GM21717 (cell line): ENCODE measurements around the gene CES5A.
"Not testable (repeated sequence)": the region's sequence is repeated elsewhere in the genome, so short reads cannot be mapped to it uniquely, and the experiment has no call there.

ENCODE experiments used
- ATAC-seq: cut with Tn5 transposase; IDR thresholded peaks from one replicate; pipeline ENCODE4 v1.9.1; 2021; ENCODE audit warnings: mild to moderate bottlenecking, moderate library complexity; ENCODE audit not compliant: unreplicated experiment

The CES5A gene, protein sequence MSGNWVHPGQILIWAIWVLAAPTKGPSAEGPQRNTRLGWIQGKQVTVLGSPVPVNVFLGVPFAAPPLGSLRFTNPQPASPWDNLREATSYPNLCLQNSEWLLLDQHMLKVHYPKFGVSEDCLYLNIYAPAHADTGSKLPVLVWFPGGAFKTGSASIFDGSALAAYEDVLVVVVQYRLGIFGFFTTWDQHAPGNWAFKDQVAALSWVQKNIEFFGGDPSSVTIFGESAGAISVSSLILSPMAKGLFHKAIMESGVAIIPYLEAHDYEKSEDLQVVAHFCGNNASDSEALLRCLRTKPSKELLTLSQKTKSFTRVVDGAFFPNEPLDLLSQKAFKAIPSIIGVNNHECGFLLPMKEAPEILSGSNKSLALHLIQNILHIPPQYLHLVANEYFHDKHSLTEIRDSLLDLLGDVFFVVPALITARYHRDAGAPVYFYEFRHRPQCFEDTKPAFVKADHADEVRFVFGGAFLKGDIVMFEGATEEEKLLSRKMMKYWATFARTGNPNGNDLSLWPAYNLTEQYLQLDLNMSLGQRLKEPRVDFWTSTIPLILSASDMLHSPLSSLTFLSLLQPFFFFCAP

DNA sequence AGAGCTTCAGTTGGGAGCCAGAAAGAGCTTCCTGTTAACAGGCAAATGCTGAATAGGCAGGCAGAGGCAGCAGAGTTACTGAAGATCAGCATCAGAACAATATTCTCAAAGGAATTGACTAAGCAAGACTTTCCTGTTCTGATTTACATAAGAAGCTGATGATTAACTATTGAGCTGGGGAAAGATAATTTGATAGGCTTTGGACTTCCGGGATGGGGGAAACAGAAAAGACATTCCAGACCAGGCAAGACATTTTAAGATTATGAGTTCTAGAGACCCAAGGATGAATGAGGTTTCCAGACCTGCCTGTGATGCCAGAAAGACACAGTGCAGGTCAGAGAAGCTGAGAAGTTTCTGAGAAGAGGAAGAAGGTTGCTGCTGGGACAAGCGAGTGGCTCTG, at the start of gene CES5A:
TSS of gene CES5A (minus strand) at position 101 of the 400 bp plus-strand sequence. CDS start 152 bp downstream, outside the sequence.
- no peak for ATAC-seq

DNA sequence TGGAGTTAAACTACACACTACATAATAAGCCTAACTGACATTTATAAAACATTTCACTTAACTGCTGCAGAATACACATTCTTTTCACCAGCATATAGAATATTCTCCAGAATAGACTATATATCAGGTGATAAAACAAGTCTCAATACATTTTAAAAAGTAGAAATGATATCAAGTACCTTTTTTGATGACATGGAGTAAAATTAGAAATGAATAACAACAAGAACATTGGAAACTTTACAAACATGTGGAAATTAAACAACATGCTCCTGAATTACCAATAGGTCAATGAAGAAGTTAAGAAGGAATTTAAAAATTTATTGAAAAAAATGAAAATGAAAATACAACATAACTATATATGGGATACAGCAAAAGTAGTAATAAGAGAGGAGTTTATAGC, 47.5 kb upstream of the CES5A start:
- ATAC-seq, result no peak

DNA sequence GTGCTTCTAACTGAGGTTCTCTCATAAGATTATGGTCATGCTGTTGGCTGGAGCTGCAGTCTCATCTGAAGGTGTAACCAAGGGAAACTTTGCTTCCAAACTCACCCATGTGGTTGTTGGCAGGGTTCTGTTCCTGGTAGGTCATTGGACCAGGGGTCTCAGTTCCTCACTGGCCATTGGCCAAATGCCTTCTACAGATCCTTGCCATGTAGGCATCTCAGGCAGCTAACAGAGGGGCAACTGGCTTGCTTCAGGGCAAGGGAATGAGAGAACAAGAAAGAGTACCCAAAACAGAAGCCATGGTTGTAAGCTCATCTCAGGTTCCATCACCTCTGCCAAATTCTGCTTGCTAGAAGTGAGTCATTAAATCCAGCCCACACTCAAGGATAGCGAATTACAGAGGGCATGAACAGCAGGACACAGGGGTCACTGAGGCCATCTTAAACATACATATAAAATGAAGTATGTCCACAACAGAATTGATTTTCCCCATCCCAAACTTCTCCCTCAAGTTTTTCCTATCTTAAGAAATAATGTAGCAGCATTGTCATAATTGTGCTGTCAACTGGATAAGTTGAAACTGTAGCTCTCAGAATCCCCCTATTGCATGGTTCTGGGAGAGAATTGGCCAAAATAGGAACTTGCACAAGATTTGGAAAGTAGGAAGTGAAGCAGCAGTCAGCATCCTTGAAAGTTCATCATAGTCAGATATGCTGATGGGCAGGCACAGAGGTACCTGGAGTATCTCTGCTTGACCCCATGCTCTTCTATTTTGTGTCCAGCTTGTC, 42.4 kb upstream of the CES5A start:
- ATAC-seq, result no peak

DNA sequence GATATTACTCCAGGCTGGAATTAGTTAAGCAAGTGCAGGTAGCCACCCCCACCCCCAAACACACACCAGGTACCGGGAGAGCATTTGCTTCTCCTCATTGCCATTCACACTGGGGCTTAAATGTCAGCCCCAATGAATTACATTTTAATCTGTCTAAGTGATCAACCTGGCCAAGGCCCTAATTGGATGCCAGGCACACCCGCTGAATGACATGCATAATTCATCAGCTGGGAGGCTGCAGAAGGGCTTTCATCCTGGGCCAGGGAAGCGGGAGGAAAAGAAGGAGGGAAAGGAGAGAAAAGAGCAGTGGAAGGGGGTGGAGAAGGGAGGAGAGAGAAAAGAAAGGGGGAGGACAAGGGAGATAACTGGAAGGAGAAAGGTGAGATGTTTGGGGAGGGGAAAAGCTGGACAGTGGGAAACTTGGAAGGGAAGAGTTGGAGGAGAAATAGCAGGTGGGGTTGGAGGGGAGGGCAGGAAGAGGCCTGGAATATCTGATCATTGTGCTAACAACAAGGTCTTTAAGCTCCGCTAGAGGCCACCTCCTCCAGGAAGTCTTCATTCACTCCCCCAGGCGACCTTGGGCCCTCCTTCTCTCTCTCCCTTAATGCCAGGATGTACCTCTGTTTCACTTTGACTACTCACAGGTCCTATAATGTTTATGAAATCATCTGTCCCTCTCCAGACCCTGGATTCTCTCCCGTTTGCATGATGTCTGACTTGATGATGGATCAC, 40.1 kb upstream of the CES5A start:
- ATAC-seq, result no peak

DNA sequence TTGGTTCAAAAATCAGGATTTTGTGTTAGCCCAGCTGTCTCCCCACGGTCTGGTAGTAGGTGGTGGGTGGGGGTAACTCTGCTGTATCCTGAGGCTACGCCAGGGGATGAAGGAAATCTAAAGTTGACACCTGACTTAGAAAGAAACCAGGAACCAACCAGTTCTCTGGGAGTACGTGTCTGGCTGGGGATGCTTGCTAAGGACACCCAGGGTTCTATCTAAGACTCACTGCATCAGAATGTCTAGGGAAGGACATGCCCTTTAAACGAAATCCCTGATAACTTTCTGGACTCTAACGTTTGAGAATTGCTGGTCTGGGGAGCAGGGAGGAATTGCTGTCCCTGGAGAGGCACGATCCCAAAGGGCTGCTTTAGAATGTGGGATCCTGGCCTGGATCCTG, 39.2 kb upstream of the CES5A start:
- ATAC-seq, result no peak

DNA sequence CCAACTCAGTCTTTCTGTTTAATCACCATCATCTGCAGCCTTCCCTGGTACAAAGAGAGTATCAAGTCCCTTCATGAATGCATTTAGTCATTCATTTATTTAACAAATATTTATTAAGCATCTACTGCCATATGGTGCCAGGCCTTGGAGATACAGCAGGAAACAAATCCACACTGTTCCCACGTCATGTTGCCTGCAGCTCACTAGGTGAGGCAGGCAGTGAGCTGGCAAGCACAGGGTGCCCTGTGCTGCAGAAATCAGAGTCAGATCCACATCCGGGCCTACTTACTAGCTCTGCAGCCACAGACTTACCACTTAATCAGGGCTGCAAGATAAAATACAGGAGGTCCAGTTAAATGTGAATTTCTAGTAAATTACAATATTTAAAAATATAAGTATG, 38.5 kb upstream of the CES5A start:
- ATAC-seq, result no peak

DNA sequence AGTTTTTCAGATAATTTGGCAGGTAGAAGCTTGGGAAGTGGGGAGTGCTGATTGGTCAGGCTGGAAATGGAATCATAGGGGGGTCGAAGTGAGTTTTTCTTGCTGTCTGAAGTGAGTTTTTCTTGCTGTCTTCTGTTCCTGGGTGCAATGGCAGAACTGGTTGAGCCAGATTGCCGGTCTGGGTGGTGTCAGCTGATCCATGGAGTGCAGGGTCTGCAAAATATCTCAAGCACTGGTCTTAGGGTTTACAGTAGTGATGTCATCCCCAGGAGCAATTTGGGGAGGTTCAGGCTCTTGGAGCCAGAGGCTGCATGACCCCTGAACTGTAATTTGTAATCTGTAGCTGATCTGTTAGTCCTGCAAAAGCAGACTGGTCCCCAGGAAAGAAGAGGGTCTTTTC, 37.9 kb upstream of the CES5A start:
- ATAC-seq, result not testable (repeated sequence)

DNA sequence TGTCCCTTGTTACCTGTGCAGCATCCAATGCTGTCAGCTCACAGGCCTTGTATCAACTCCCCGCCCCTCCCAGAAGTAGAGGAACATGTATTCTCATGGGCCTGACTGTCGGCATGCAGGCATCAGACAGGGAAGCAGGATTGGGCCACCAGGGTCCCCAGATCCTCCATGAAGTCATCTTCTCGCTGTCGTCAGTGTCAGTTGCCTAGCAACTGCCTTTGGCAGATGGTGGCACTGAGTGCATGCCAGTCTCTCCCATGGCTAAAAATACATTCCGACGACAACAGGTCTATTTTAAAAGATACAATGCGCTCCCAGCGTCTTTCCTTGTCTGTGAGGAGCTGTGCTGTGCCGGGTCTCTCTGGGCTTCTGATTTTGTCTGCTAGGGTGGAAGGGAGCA, 36.8 kb upstream of the CES5A start:
- no peak for ATAC-seq

DNA sequence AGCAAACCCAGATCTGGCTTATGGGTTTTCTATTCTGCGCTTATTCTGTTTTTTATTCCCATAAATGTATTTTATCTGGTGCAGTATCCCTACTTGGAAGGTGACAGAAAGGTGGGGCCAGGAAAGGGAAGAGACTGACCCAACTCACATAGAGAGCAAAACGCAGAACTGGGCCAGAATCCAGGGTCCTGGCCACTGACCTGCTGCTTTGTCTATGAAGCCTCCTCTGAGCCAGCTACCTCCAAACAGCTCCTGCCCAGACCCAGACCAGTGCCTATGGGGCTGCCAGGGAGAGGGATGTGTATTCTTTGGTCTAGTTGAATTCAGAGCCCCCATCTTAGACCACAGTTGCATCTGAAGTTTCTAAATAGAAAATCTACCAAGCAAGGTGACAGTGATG, 36.4 kb upstream of the CES5A start:
- no peak for ATAC-seq

DNA sequence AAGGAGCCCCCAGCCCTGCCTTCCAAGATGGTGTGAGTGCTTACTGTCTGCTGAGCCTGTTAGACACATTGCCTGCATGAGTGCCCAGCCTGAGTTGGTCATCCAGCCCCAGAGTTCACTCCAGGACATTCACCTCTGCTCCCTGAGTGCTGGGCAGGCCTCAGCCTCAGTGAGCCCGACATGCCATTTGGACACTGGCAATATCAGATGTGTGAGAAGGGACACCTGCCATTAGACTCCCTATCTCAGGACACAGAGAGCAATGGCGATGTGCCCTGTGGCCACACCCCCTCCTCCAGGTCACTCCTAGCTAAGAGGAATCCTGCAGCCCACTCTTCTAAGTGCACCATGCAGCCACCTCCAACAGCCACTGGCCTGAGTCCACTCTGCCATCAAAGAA, 34.7 kb upstream of the CES5A start:
- no peak for ATAC-seq

DNA sequence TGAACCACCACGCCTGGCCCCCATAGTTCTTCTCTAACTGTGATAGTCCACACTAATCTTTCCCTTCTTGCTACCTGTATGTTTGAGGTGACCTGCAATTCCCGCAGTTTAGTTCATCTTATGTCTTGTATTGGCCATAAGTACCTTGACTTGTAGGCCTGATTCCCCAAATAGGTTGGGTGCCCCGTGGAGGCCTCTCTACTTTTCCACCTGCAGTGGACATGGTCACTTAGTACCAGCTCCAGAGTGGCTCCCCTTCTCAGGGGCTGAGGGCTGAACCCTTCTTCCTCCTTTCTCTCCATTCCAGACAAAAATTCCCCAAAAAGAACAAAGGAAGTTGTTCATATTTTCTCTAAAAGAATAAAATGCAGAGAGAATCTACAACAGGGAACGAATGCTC, 33.5 kb upstream of the CES5A start:
- ATAC-seq, result no peak

DNA sequence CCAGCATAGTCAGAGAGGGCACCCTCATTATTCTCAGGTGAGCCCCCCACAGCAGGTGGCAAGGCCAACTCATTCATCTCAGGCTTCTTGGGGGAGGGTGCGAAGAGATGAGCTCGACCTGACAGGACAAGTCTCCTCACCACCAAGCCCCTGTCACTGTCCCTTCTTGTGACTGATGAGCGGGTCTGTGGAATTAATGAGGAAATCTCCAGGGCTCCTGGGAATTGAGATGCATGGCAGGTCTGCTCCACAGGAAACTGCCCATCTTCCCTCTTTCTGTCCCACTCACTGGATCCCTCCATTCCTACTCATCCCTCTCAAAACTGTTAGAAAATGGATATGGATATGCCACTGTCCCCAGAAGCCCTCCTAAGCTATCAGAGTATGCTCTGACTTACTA, 32.5 kb upstream of the CES5A start:
- no peak for ATAC-seq

DNA sequence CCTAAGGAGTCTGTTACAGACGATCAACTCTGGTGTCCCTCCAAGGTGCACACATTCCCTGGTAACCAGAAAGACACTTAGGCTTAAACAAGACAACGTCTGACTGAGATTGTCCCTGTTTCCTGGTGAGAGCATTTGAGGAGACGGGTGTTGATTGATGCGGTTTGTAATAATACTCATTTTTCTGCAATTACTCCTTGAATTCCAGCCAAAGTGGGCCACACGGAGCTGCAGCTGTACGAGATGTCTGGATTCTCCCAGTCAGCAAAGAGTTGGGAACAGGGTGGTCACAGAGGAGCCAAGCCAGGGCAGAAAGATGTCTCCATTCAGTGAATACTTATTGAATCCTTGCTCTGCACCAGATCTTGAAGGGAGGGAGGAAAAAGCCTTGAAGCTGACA, 30.9 kb upstream of the CES5A start:
- no peak for ATAC-seq

DNA sequence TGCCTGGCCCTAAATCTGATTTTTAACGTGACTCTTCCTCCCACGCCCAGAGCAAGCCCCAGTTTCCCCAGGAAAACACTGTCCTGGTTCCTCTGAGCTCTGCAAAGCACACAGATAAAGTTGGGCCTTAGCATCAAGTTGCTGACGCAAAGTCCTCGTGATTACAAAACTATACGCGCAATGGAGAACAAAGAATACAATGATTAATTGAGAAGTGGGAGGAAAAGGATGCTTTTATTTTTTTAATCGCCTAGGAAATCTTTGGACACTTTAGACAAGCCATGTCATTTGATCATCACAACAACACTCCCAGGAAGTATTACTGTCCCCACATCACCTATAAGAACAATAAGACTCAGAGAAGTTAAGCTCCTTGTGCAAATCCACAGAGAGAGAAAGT, 30.5 kb upstream of the CES5A start:
- ATAC-seq, result no peak

DNA sequence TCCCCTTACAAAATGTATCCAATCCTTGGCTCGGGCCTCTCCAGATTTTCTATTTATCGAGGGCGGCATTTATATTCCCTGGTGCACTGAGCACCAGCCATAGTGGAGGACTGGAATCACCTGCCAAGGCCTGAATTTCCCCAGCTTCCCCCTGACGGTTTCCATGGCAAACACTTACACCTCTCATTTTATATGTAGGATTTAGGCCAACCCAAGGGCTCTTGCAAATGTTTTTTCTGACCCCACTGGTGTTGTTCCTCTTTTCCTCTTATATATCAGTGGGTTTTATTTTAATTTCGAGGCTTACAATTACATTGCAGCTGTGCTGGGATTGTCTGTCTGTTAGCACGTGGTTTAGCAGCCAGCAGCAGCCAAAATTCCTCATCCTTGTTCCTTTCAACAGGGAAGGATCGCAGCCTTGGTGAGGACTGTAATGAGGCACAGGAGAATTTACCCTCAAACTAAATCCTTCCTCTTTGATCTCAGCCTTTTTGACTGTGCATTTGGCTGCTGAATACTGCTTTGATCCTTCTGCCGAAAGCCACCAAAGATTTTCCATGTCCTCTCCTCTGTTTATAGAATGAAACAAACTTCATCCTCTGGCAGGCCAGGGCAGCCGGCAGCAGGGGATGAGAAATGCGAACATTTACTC, 26.5 kb upstream of the CES5A start:
- no peak for ATAC-seq

DNA sequence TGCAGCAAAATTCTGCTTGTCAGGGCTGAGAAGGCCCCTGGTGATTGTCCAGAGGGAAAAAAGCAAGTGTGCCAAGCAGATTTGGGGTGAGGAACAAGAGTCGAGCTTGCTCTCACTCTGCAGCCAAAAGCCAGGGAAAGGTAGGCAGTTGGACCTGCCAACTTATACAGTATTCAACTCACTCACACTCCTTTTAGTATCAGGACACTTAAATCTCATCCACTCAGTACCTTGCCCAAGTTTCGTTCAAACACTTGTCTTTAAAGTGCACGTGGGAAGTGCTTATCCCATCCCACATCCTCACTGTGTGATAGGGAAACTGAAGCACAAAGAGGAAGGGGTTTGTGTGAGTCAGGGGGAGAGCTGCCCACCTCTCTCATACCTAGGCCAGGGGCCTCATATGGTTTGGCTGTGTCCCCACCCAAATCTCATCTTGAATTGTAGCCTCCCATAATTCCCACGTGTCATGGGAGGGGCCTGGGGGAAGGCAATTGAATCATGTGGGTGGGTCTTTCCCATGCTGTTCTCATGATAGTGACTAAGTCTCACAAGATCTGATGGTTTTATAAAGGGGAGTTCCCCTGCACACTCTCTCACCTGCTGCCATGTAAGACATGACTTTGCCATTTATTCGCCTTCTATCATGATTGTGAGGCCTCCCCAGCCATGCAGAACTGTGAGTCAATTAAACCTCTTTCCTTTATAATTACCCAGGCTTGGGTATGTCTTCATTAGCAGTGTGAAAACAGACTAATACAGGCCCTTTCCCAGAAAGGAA, 25.6 kb upstream of the CES5A start:
- ATAC-seq, result no peak

DNA sequence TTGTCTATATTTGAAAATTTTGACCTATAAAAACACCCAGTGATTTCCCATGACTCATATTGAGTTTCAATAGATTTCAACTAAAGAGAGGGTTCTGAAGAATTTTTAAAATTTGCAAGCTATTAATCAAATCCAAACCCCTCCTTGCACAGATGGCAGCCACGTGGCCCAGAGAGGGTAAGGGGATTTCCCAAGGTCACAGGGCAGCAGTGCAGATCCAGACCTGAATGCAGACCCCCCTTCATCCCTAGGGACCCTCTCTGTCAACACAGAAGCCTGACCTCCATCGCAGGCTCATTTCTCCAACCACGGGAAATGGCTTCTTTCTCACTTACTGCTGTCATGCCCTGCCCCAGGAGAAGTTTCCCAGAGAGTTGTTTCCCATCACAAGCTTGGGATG, 24.7 kb upstream of the CES5A start:
- ATAC-seq, result no peak

DNA sequence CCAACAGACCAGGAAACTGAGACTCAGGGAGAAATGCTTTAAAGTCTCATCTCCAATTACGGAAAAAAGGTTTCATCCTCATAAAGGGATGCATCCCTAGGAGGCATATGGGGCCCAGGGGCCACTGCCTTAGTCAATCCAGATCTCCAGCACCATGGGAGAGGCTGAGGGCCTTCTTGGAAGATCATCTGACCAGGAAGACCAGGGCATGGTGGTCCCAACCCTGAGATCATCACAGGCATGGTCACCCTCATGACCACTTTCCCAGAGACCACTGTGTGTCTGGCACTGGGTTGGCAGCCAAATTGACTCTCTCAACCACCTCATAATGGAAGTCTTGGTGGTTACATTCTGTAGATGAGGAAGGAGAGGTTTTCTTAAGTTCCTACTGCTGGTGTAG, 23.4 kb upstream of the CES5A start:
- ATAC-seq, result no peak

DNA sequence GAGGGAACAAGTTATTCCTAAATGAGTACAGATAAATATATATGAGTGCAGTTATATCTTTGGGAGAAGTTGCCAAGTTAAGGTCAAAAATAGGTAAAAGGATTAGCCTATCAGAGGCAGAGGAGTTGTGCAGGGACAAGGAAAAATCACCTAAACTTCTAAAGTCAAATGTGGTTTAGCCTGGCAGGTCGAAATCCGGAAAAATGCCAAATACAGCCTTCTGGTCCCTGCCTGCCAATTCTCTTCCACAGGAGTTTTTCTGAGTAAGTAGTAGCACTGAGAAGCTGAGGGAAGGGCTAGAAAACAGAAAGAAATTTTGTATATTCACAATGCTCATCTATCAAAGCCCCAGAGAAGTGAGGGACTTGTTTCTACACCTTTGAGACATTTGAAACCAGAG, 17.6 kb upstream of the CES5A start:
- no peak for ATAC-seq

DNA sequence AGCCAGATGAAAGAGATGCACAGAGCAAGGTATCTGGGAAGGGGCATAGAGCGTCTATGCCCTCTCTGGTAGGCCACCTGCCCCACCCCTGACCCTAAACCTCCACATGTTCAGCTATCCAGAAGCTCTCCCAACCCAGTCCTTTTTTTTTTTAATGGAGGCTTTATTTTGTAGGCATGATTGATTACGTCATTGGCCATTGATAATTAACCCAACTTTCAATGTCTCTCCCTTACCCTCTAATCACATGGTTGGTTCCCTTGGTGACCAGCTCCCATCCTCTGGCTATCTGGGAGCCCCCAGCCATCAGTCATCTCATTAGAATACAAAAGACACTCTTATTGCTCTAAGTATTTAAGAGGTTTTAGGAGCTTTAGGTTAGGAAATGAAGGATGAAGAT, 14.3 kb upstream of the CES5A start:
- no peak for ATAC-seq
